ENCODE data around the gene MTNR1A. TPM values are rescaled to one million over a fixed set of nuclear protein-coding genes. Genes with fewer than 3 reads are reported as not detected.

The MTNR1A gene
- total and polyA plus RNA-seq, 2 experiments from 2014 or later, result 0.10 to 0.60 TPM

Other genes starting within 250 kb of the MTNR1A start
- gene FAT1, start 168.3 kb upstream of the MTNR1A start, total RNA-seq, result 82.3 and 98.1 TPM in 2 replicates
- gene FAT1, start 168.3 kb upstream of the MTNR1A start, polyA plus RNA-seq, result 15.8 and 21.7 TPM in 2 replicates